IPS-11a (cell line): ENCODE measurements around the gene CALML3.

Experiments
- H3K4me3 ChIP-seq: one replicate; pipeline ENCODE4 v1.5.1; 2013; ENCODE audit warnings: low read depth, low read length, control low read depth

The CALML3 gene

DNA sequence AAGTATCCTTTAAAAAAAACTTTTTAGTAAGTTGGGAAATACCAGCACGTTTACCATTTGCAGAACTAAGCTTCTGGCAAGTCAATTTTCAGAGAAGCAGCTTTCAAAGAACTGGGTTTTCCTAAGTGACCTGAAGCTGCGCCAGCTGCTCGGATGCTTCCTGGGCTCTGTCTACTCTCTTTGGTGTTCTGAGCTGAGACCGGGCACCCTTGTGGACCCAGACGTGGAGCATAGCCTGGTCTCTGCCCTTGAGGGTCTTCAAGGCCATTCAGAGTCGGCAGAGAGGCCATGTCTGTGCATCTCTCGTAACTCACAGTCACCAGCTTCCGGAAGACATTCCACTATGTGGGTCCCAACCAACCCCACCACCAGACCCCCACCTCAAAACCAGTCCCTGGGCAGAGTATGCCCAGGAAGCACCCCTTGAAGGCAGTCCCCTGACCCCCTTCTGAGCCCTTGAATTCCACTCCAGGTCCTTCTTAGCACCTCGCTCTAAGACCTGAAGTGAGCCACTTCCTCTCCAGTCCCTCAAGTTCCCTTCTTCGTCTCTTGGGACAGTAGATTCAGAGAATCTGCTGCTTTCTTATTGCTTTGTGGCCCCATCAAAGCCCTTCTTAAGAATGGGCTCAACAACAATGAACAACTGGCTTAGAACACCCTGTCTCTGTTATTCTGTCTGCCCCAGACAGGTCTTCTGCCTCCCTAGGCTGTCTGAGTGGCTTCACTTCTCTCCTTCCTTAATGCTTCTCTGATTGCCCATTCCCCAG is 33.9 kb upstream of the CALML3 start:
- no peak overlapping the region for H3K4me3 ChIP-seq

DNA sequence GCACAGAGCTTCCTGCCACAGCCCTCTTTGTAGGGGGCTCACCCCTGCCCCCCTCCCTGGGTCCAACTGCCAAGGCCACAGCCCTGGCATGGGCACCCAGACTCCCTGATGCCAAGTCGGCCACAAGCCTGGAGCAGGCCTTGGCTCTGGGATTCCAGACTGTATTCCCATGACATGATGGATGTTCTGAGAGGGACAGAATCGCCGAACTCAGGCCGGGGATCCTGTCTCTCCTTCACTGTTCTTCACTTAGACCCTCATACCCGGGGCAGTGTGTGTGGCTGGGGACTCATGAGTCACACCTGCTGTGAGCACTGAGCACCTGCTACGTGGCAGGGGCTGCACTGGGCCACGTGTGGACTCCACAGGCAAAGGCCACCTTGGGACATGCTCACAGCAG is 33.3 kb upstream of the CALML3 start:
- no peak overlapping the region for H3K4me3 ChIP-seq

DNA sequence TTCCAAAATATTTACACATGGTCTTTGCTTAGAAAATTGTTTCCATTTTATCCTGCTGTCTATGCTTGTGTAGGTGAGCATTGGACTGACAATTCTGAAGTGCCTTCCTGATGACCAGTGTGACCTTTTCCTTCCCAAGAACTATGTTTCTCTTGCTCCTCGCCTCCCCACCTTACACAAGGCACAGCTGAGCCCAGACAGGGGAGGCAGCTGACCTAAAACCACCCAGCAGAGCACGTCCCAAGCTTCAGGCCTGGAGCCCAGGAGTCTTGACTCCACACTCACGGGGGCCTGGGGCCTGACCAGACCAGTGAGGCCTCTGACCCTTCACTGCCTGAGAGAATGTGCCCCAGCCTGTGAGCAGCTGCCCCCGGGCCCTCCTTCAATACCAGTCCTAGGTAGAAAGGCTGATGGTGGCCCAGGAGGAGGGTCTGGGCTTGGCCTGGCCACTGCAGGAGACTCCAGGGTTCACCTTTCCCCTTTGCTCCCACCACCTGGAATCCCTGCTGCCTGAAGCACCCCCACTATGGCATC is 32.4 kb upstream of the CALML3 start:
- no peak overlapping the region for H3K4me3 ChIP-seq

DNA sequence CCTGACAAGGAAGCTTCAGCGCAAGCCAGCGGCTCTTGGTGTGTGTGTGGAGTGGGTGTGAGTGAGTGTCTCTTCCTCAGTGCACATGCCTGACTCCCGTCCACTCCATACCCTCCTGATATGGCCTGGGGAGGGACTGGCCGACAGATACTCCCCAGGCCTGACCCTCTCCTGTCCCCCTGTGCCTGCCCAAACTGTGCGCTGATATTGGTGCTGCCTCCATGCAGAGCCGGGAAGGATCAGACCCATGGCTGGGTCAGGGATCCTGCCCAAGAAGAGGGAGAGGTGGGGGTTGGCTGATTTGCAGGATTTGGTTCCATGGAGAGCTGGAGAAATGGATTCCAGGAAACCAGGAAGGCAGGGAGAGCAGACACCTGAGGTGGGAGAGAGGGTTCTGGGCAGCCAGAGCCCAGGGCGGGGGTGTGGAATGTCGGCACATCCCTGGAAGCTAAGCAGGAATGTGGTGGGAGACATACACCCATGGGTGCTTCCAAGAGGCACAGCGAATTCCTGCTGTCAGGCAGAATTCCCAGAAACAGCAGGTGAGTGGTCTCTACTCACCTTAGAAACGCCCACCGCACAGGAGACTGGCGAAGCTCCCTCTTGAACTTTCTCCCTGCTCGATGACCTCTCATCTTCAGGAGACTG is 31.7 kb upstream of the CALML3 start:
- H3K4me3 ChIP-seq, result no peak overlapping the region

DNA sequence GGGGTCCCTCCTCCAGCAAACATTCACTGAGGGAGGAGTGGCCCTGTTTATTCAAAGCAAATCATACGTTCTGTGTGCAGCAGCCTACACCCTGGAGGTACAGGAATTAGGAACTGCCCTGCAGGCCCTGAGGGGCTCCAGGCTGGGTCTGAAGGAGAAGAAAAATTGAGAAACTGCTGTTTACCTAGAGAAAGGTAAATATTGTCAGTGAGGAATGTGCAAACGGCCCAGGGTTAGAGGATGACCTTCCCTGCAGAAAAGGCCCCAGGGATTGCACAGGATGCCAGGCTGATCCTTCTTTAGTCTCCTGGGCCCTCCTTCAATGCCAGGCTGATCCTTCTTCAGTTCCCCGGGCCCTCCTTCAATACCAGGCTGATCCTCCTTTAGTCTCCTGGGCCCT is 31.1 kb upstream of the CALML3 start:
- no peak overlapping the region for H3K4me3 ChIP-seq

DNA sequence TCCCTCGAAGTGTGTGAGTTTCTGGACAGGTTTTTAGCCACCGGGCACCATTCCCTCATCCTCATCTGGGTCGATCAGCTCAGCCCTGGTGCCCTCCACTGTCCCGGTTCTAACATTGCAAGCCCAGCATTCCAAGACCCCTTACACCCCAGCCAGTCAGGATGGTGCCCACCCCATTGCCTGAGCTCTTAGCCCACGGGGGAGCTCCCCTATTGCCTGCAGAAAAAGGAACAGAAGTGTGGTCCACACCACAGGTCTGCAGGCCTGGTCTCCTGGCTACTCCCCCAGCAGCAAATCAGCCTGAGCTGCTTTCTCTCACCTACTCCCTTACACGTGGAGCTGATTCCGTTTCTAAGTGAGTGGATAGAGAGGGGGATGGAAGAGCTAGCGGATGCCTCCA is 30.1 kb upstream of the CALML3 start:
- no peak overlapping the region for H3K4me3 ChIP-seq

DNA sequence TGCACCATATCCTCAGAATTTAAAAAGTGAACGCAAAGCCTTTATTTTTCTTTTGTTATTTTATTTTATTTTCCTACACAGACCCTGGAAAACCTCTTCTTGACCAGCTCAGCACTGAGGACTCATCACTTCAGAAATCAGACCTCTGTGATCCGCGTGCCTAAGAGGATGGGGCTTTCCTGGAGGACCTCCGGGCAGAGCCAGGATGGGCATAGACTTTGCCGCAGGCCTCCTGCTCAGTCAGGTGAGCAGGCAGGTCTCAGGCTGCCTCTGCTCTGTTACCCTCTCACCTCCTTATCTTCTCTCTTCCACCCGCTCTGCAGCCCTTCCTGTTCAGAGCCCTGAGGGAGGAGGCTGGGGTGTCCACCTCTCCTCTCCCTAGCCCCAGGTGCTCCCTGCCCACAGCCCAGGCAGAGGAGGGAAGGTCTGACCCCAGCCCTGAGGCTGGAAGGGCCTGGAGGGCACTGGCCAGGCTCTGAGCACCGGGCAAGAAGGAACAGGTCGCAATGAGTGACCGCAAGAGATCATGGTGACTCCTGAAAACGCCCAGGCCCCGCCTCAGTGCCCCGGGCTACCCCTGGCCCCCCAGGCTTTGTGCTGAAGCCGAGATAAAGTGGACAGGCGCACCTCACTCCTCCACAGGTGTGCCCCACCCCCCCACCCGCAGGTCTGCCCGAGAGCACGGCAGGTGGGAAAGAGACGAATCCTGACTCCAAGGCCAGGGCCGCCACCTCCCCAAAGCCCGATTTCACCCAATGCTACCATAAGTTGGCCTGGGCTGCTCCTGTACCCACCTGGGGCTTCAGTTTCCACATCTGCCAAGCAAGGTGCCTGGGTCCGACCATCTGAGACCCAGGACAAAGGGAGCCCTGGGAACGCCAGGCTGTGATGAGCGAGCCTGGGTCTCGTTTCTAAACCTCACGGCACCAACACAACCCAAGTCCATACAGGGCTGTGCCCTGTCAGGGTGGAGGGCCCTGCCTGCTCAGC is 28.2 kb upstream of the CALML3 start:
- no peak overlapping the region for H3K4me3 ChIP-seq

GRCh38 chr10:5497289-5497688 is 27.5 kb upstream of the CALML3 start:
- no peak overlapping the region for H3K4me3 ChIP-seq

GRCh38 chr10:5497948-5498730 is 26.6 kb upstream of the CALML3 start:
- no peak overlapping the region for H3K4me3 ChIP-seq

GRCh38 chr10:5498791-5499492 is 25.8 kb upstream of the CALML3 start:
- no peak overlapping the region for H3K4me3 ChIP-seq

DNA sequence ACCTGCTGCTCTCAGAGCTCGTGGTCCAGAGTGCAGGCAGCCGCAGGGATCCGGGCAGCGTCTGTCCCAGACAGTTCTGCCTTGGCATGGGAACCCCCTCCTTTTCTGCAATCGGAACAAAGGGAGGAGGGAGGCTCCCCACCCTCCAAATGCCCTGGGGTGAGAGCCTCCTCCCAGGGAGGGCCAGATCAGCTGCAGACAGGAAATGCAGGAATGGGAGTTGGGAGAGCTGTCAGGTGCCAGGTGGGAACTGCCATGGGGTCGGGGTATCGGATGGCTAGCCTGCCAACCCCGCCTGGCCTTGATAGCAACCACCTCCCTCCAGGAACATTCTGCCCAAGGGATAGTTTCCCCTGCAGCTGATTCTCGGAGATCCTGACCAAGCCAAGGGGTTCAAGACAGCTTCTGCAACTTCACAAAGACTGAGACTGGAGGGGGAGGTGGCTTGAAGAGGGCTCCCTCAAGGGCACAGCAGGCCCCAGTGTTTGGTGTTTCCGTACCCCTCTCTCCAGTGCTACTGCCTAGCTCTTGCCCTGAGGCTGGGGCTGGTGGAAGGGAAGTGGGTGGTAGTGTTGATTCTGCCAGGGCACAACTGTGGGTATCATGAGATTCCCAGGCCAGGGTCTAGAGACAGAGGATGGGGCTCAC is 25.1 kb upstream of the CALML3 start, which contains the start of gene CALML5:
TSS of gene CALML5 (minus strand) at position 78 of the 648 bp plus-strand sequence. CDS start 132 bp downstream, outside the sequence.
- H3K4me3 ChIP-seq, result no peak within 1 kb of the TSS

DNA sequence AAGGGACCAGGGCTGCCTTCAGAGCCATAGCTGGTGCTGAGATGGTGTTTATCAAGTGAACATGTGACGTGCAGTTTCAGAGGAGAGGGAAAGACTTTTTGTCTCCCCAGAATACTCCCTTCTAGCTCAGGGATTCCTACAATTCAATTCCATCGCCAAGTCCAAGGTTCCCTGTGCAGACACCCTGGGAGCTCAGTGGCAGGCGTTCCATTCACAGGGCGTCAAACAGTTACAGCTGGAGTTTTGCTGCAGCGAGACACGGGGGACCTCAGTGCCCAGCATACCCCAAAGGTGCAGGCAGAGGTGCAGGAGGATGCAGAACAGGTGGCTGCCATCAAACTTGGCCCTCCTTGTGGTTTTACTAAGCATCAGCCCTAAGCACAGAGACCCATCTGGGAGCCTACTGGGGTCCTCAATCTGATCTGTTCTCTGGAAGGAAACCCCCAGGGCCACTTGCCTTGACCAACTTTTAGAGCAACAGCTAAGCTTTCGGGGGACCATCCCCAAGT is 24.5 kb upstream of the CALML3 start:
- no peak overlapping the region for H3K4me3 ChIP-seq

DNA sequence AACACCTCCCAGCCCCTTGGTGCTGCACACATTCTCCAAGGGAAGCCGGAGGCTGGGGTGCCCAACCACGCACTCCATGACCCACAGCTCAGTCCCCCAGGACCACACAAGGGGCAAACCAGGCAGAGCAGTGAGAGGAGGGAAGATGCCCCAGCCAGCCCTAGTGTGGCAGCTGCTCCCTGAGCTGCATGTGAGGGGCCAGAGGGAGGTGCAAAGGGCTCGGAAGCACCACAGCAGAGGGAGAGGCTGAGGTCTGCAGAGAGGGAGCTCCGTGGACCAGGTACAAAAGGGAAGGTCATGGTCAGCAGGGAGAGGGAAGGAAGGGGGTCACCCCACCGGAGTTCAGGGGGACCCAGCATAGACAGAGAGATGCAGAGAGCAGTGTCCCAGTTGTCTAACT is 23.9 kb upstream of the CALML3 start:
- H3K4me3 ChIP-seq, result no peak overlapping the region

DNA sequence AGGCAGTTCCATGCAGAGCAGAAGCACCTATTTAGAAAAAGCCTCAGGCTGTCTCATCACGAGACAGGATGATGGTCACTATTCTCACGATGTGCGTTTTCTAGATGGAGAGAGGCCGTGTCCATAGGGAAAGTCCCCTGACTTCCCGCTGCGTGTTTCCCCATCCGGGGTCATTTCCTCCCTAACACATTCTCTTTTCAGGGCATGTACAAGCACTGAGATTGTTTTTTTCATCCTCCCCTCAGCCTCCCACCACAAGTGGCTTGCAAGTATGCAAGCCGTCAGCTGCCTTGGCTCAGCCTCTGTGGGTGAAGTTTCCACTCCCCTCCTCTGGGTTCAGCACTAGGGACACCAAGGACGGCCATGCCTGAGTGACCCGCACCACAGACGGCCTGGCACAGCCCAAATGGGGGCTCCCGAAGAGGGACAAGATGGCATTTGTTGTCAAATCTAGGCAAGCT is 22.7 kb upstream of the CALML3 start:
- no peak overlapping the region for H3K4me3 ChIP-seq

DNA sequence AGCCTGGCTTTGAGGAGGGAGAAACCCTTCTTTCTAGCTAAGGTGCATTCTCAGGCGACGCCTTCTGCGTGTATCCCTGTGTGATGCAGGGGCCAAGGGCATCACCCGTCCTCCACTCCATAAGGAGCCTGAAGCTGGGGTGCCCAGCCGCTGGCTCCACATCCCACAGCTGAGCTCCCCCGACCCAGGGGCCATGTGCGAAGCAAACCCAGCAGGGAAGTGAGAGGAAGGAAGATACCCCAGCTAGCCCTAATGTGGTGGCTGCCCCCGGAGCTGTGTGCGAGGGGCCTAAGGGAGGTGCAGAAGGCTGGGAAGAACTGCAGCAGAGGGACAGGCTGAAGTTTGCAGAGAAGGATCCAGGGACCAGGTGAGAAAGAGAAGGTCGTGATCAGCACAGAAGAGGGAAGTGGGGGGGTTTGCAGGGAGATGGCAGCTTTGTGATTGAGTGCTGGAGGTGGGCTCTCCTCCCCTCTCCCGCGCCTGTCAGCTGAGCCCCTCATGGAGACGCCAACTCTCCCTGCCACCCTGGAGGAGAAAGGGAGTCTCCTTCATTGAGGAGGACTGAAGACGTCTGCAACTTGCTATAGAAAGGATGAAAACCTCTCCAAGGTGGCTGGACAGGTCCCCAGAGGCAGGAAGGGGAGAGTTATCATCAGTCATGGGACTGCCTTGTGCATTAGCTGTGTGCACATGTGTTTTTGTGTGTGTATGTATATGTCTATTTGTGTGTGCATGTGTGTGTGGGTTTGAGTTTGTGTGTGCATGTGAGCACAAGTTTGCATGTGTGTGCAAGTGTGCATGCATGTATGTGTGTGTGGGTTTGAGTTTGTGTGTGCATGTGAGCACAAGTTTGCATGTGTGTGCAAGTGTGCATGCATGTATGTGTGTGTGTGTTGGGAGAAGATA is 21.9 kb upstream of the CALML3 start:
- no peak overlapping the region for H3K4me3 ChIP-seq

DNA sequence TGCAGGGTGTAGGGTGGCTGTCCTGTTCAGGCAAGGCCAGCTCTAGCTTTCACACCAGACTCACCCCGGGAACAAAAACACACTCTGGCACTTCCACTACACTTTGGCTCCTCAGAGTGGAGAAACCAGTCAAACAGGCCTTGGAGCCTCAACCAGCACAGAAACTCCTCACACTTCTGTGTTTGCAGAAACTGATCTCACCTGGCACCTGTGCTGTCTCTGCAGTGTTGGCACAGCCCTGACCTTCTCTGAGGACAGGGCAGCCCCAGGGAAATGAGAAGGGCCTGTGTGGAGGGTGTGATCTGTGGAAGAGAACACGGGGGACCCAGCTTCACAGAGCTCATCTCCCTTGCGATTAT is 21.3 kb upstream of the CALML3 start:
- H3K4me3 ChIP-seq, result no peak overlapping the region

- no peak overlapping the region for H3K4me3 ChIP-seq
Measured at GRCh38 chr10:5504146-5505072, 20.4 kb upstream of the CALML3 start.
